Stimulated activated CD4-positive, alpha-beta T cell treated with anti-CD3 and anti-CD28 coated beads, Interleukin-2, amount 100 ng/mL, for 24 hours (primary cell): Measurements from ENCODE around the gene ANO2.

Experiments
- DNase-seq, 2 donors: peaks; one replicate each; pipeline ENCODE4 v3.0.0-alpha.2; 2020

ANO2 gene

GRCh38 chr12:5525783-5526367 lies 419.2 kb downstream of the ANO2 start:
- DNase-seq = no peak

GRCh38 chr12:5524769-5525436 lies 420.2 kb downstream of the ANO2 start:
- DNase-seq = no peak

GRCh38 chr12:5524116-5524768 lies 420.8 kb downstream of the ANO2 start:
- DNase-seq = no peak

GRCh38 chr12:5523396-5524115 lies 421.5 kb downstream of the ANO2 start:
- DNase-seq = no peak

- no peak for DNase-seq
These were observed 422.4 kb downstream of the ANO2 start for GRCh38 chr12:5522432-5523335.

GRCh38 chr12:5521456-5522325 lies 423.4 kb downstream of the ANO2 start:
- DNase-seq = no peak

GRCh38 chr12:5520831-5521230 lies 424.2 kb downstream of the ANO2 start:
- no peak for DNase-seq

- DNase-seq = no peak
These were observed 425.0 kb downstream of the ANO2 start for GRCh38 chr12:5520037-5520436.

- DNase-seq = no peak
These were observed 426.3 kb downstream of the ANO2 start for GRCh38 chr12:5518584-5519365.

- no peak for DNase-seq
These were observed 428.5 kb downstream of the ANO2 start for GRCh38 chr12:5516371-5517241.

GRCh38 chr12:5515458-5515857 lies 429.6 kb downstream of the ANO2 start:
- no peak for DNase-seq

GRCh38 chr12:5514545-5514944 lies 430.5 kb downstream of the ANO2 start:
- no peak for DNase-seq

GRCh38 chr12:5514016-5514415 lies 431.0 kb downstream of the ANO2 start:
- no peak for DNase-seq

- no peak for DNase-seq
These were observed 431.7 kb downstream of the ANO2 start for GRCh38 chr12:5513406-5513805.
